H1 (cell line): Measurements from ENCODE around the gene TFF3. TPM values are rescaled to one million over a fixed set of nuclear protein-coding genes. Genes with fewer than 3 reads are reported as not detected.

Source experiments
- CTCF ChIA-PET: fragments of 300-600 bp; sonication (Branson Sonifier 250); formaldehyde crosslinking; loops from one replicate; lab custom pipeline; 2021; ENCODE audit not compliant: partially characterized antibody; lab: Charles Lee
- POLR2A ChIA-PET: fragments of 300-600 bp; sonication (Branson Sonifier 250); formaldehyde crosslinking; loops from one replicate; lab custom pipeline; 2021; ENCODE audit warnings: inconsistent platforms; ENCODE audit not compliant: partially characterized antibody; lab: Charles Lee
- DNase-seq, 2 experiments: peaks; one replicate each; pipeline versions ENCODE4 v3.0.0 to v3.0.0-alpha.2; 2010 to 2022; ENCODE audit warnings: low spot score in 2 of 2, low read depth in 1 of 2, mixed read lengths in 1 of 2
- FAIRE-seq: peaks from 2 replicates; lab custom pipeline; 2011; peaks lifted over from hg19 to GRCh38; lab: Jason Lieb, UNC
- H2AFZ ChIP-seq: 2 replicates; pipeline ENCODE4 v1.8.1; 2012; ENCODE audit warnings: low read length, inconsistent platforms
- H2AK5ac ChIP-seq: 2 replicates; pipeline ENCODE4 v1.6.1; 2013; ENCODE audit warnings: low read depth, low read length
- H2BK120ac ChIP-seq: replicated peaks from 2 replicates; pipeline ENCODE3; 2013; ENCODE audit warnings: low read depth, low read length, inconsistent platforms
- H2BK12ac ChIP-seq: 2 replicates; pipeline ENCODE4 v1.6.1; 2013; ENCODE audit warnings: low read depth, low read length
- H2BK15ac ChIP-seq: 2 replicates; pipeline ENCODE4 v1.6.1; 2013; ENCODE audit warnings: low read length
- H2BK20ac ChIP-seq: 2 replicates; pipeline ENCODE4 v1.6.1; 2013; ENCODE audit warnings: low read length
- H2BK5ac ChIP-seq: 2 replicates; pipeline ENCODE4 v1.6.1; 2013; ENCODE audit warnings: low read depth, low read length
- H3K14ac ChIP-seq: 2 replicates; pipeline ENCODE4 v1.6.1; 2013; ENCODE audit warnings: inconsistent platforms; ENCODE audit not compliant: insufficient read length
- H3K18ac ChIP-seq: 2 replicates; pipeline ENCODE4 v1.6.1; 2013; ENCODE audit warnings: low read length; ENCODE audit errors: extremely low read depth
- H3K23ac ChIP-seq: 2 replicates; pipeline ENCODE4 v1.6.1; 2013; ENCODE audit warnings: inconsistent platforms; ENCODE audit not compliant: insufficient read length
- H3K23me2 ChIP-seq: 2 replicates; pipeline ENCODE4 v1.6.1; 2013; ENCODE audit warnings: low read depth, low read length
- H3K27ac ChIP-seq: 2 replicates; pipeline ENCODE4 v1.6.1; 2011; ENCODE audit warnings: low read depth, low read length, inconsistent platforms
- H3K27me3 ChIP-seq, 4 experiments: replicated peaks in 1 of 4; 1 replicate in 1 of 4; 2 replicates in 3 of 4; pipeline versions ENCODE4 v1.6.1 to v1.8.1; 2011 to 2013; ENCODE audit warnings: low read length in 3 of 4, mild to moderate bottlenecking in 3 of 4, inconsistent platforms in 2 of 4, mixed read lengths in 2 of 4, moderate library complexity in 1 of 4; ENCODE audit not compliant: control insufficient read depth in 3 of 4, insufficient read depth in 3 of 4; ENCODE audit errors: extremely low read depth in 1 of 4
- H3K36me3 ChIP-seq, 4 experiments: 2 replicates each; pipeline versions ENCODE4 v1.6.1 to v1.8.1; 2011 to 2013; ENCODE audit warnings: mild to moderate bottlenecking in 4 of 4, low read length in 3 of 4, moderate library complexity in 2 of 4, control low read depth in 1 of 4, inconsistent platforms in 1 of 4; ENCODE audit not compliant: insufficient read depth in 4 of 4, control insufficient read depth in 2 of 4
- H3K4ac ChIP-seq: replicated peaks from 2 replicates; pipeline ENCODE3; 2013; ENCODE audit warnings: low read length, low read depth, mixed read lengths, inconsistent platforms; ENCODE audit not compliant: insufficient read length
- H3K4me1 ChIP-seq, 4 experiments: replicated peaks in 1 of 4; 1 replicate in 1 of 4; 2 replicates in 3 of 4; pipeline versions ENCODE4 v1.6.1 to v1.8.1; 2011 to 2013; ENCODE audit warnings: low read length in 3 of 4, inconsistent platforms in 2 of 4, mixed read lengths in 1 of 4; ENCODE audit not compliant: insufficient read depth in 4 of 4, control insufficient read depth in 3 of 4
- H3K4me2 ChIP-seq, 2 experiments: 2 replicates each; pipeline versions ENCODE4 v1.6.1 to v1.8.1; 2011 to 2013; ENCODE audit warnings: low read depth in 2 of 2, low read length in 2 of 2, control low read depth in 1 of 2, inconsistent platforms in 1 of 2, mild to moderate bottlenecking in 1 of 2; ENCODE audit not compliant: insufficient read depth in 1 of 2
- H3K4me3 ChIP-seq, 4 experiments: fragments of 200-600, 300-600 bp in 1 of 4; sonication (generic), shearing (Covaris generic), sonication (Bioruptor Twin) in 1 of 4; 2 replicates each; pipeline versions ENCODE4 v1.5.1 to v1.8.1; 2011 to 2016; ENCODE audit warnings: low read length in 4 of 4, low read depth in 3 of 4, control low read depth in 2 of 4, inconsistent platforms in 2 of 4, mild to moderate bottlenecking in 2 of 4, mixed read lengths in 1 of 4, moderate library complexity in 1 of 4; ENCODE audit not compliant: insufficient read depth in 2 of 4; ENCODE audit errors: extremely low read depth in 1 of 4
- H3K56ac ChIP-seq: replicated peaks from 2 replicates; pipeline ENCODE3; 2013; ENCODE audit warnings: low read depth, mild to moderate bottlenecking, mixed read lengths, low read length, inconsistent platforms; ENCODE audit not compliant: insufficient read length
- H3K79me1 ChIP-seq: 2 replicates; pipeline ENCODE4 v1.6.1; 2013; ENCODE audit warnings: low read depth, low read length, control low read depth
- H3K79me2 ChIP-seq, 2 experiments: 2 replicates each; pipeline versions ENCODE4 v1.6.1 to v1.8.1; 2012 to 2013; ENCODE audit warnings: low read length in 2 of 2, mild to moderate bottlenecking in 2 of 2, inconsistent platforms in 1 of 2; ENCODE audit not compliant: insufficient read depth in 2 of 2, control insufficient read depth in 1 of 2
- H3K9ac ChIP-seq, 4 experiments: replicated peaks in 1 of 4; 1 replicate in 1 of 4; 2 replicates in 3 of 4; pipeline versions ENCODE4 v1.6.1 to v1.8.1; 2011 to 2013; ENCODE audit warnings: low read depth in 3 of 4, low read length in 3 of 4, control low read depth in 2 of 4, mild to moderate bottlenecking in 2 of 4, moderate library complexity in 2 of 4, inconsistent platforms in 1 of 4; ENCODE audit errors: extremely low read depth in 1 of 4
- H3K9me3 ChIP-seq, 2 experiments: 2 replicates each; pipeline versions ENCODE4 v1.6.1 to v1.8.1; 2012 to 2013; ENCODE audit warnings: mild to moderate bottlenecking in 2 of 2, moderate library complexity in 2 of 2, control low read depth in 1 of 2, inconsistent platforms in 1 of 2, low read depth in 1 of 2, low read length in 1 of 2, mixed read lengths in 1 of 2; ENCODE audit not compliant: insufficient read depth in 2 of 2
- H4K20me1 ChIP-seq, 2 experiments: replicated peaks in 1 of 2; 2 replicates each; pipeline versions ENCODE3 to v1.8.1; 2011 to 2013; ENCODE audit warnings: inconsistent platforms in 2 of 2, low read length in 2 of 2, mild to moderate bottlenecking in 1 of 2; ENCODE audit not compliant: insufficient read depth in 2 of 2, control insufficient read depth in 1 of 2
- H4K5ac ChIP-seq: 2 replicates; pipeline ENCODE4 v1.6.1; 2013; ENCODE audit warnings: low read length, low read depth, mixed read lengths, inconsistent platforms; ENCODE audit not compliant: insufficient read length
- H4K8ac ChIP-seq: 2 replicates; pipeline ENCODE4 v1.8.0; 2013; ENCODE audit warnings: mild to moderate bottlenecking, moderate library complexity, low read length, inconsistent platforms; ENCODE audit not compliant: insufficient read depth; ENCODE audit errors: extremely low read depth
- H4K91ac ChIP-seq: replicated peaks from 2 replicates; pipeline ENCODE3; 2013; ENCODE audit warnings: low read length, mixed read lengths, inconsistent platforms; ENCODE audit not compliant: insufficient read length
- BACH1 ChIP-seq: IDR thresholded peaks from 2 replicates; pipeline ENCODE4 v1.6.1; 2012; ENCODE audit warnings: low read length, improper control_type of control experiment
- CBX8 ChIP-seq: fragments of 300-800, 300-1000 bp; sonication (generic); IDR thresholded peaks from 2 replicates; pipeline ENCODE4 v1.7.1; 2016; ENCODE audit warnings: low read depth, low read length, borderline replicate concordance
- CHD1 ChIP-seq: IDR thresholded peaks from 2 replicates; pipeline ENCODE4 v1.6.1; 2012; ENCODE audit warnings: low read depth, low read length, improper control_type of control experiment
- CREB1 ChIP-seq: IDR thresholded peaks from 2 replicates; pipeline ENCODE4 v1.6.1; 2012; ENCODE audit warnings: inconsistent platforms
- EP300 ChIP-seq, 2 experiments: IDR thresholded peaks; 1 replicate in 1 of 2; 2 replicates in 1 of 2; pipeline ENCODE4 v1.6.1; 2011 to 2012; ENCODE audit warnings: low read depth in 2 of 2, low read length in 2 of 2, mild to moderate bottlenecking in 2 of 2, borderline replicate concordance in 1 of 2, inconsistent platforms in 1 of 2, moderate library complexity in 1 of 2
- JUN ChIP-seq: IDR thresholded peaks from 2 replicates; pipeline ENCODE4 v1.6.1; 2011; ENCODE audit warnings: low read depth, mild to moderate bottlenecking, improper control_type of control experiment, low read length
- MAX ChIP-seq: IDR thresholded peaks from 2 replicates; pipeline ENCODE4 v1.6.1; 2012; ENCODE audit warnings: inconsistent platforms
- NANOG ChIP-seq: IDR thresholded peaks from 2 replicates; pipeline ENCODE4 v1.6.1; 2011; ENCODE audit warnings: low read length, low read depth, mild to moderate bottlenecking, inconsistent platforms; ENCODE audit not compliant: insufficient read depth, poor library complexity, severe bottlenecking
- RAD21 ChIP-seq, 2 experiments: IDR thresholded peaks in 1 of 2; conservative IDR thresholded peaks in 1 of 2; 2 replicates each; pipeline ENCODE4 v1.6.1; 2011; ENCODE audit warnings: low read depth in 2 of 2, low read length in 2 of 2, improper control_type of control experiment in 1 of 2, inconsistent platforms in 1 of 2, mild to moderate bottlenecking in 1 of 2, moderate library complexity in 1 of 2
- RNF2 ChIP-seq: fragments of 200-900, 300-1000 bp; sonication (generic); IDR thresholded peaks from 2 replicates; pipeline ENCODE4 v1.7.1; 2016; ENCODE audit warnings: borderline replicate concordance, low read depth, mild to moderate bottlenecking, antibody characterized with exemption, low read length; ENCODE audit not compliant: poor library complexity, severe bottlenecking; ENCODE audit errors: missing control alignments
- RXRA ChIP-seq: IDR thresholded peaks from 2 replicates; pipeline ENCODE4 v1.6.1; 2011; ENCODE audit warnings: low read depth, mild to moderate bottlenecking, low read length, moderate library complexity; ENCODE audit not compliant: insufficient read depth
- SP2 ChIP-seq: IDR thresholded peaks from 2 replicates; pipeline ENCODE4 v1.6.1; 2012; ENCODE audit warnings: mild to moderate bottlenecking, low read length, inconsistent platforms
- SP4 ChIP-seq: IDR thresholded peaks from 2 replicates; pipeline ENCODE4 v1.6.1; 2012; ENCODE audit warnings: low read length, inconsistent platforms
- ZNF274 ChIP-seq: IDR thresholded peaks from 2 replicates; pipeline ENCODE4 v1.7.0; 2012; ENCODE audit warnings: low read length, borderline replicate concordance; ENCODE audit errors: extremely low read depth
- WGBS, 2 experiments: shearing (Covaris generic) in 1 of 2; methylation state at CpG; one replicate each; pipeline versions ENCODE4 v1.1.6 to v1.1.7; 2013 to 2015; ENCODE audit warnings: low lambda C conversion rate in 2 of 2, mixed read lengths in 2 of 2, inconsistent platforms in 1 of 2, low coverage in 1 of 2, missing lambda C conversion rate in 1 of 2; ENCODE audit not compliant: insufficient replicate concordance in 2 of 2, insufficient coverage in 1 of 2, insufficient read length in 1 of 2; ENCODE audit errors: extremely low coverage in 1 of 2, missing lambda C conversion rate in 1 of 2; 5-methylcytosine and 5-hydroxymethylcytosine counted together
- polyA plus RNA-seq, 7 experiments: library from polyadenylated mRNA; depleted of rRNA in 3 of 7; stranded (reverse) in 5 of 7; unstranded in 2 of 7; fragments of >200 nt in 5 of 7; fragments of 200-250 nt in 2 of 7; gene quantifications; 1 replicate in 5 of 7; 2 replicates in 1 of 7; 4 replicates in 1 of 7; pipeline versions ENCODE4 v1.2.1 to v1.2.3, GENCODE V29; 2011 to 2013; ENCODE audit warnings: missing spikeins in 2 of 7, mixed read lengths in 2 of 7
- total RNA-seq: library from RNA; stranded (reverse); fragmentation: NEBNext Ultra II Directional; extraction: Animal tissue kit (Norgen Biotek cat#: 25700); gene quantifications from 2 replicates; pipeline ENCODE4 v1.2.1, GENCODE V29; 2021

The TFF3 gene
- total and polyA plus RNA-seq, 2 of the 8 experiments (the other 6 are each of a cell fraction or from before 2014, with no cell fraction given): 1.7 to 6.7 TPM

DNA sequence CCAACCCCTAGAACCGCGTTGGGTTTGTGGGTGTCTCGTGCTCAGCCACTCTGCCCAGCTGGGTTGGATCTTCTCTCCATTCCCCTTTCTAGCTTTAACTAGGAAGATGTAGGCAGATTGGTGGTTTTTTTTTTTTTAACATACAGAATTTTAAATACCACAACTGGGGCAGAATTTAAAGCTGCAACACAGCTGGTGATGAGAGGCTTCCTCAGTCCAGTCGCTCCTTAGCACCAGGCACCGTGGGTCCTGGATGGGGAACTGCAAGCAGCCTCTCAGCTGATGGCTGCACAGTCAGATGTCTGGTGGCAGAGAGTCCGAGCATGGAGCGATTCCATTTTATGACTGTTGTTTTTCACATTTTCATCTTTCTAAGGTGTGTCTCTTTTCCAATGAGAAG, 18.7 kb downstream of the TFF3 start:
- Histone ChIP-seq H3K4ac (no peak overlapping the region), H2BK120ac (no peak overlapping the region), H3K27ac (no peak overlapping the region), H3K79me1 (peaks cover 8% of the 10 kb centered on the region), H3K9ac (no peak overlapping the region), H4K20me1 (peaks cover 0 to 11% of the 10 kb centered on the region in 2 experiments), H3K9me3 (no peaks in the 10 kb centered on the region), H2BK15ac (no peak overlapping the region), H3K36me3 (no peaks in the 10 kb centered on the region; a peak in 1 of 8 replicates), H3K4me3 (no peak overlapping the region), H4K91ac (no peak overlapping the region), H3K18ac (no peak overlapping the region), H2BK20ac (no peak overlapping the region), H3K56ac (no peak overlapping the region), H3K4me2 (no peak overlapping the region), H4K8ac (no peak overlapping the region), H2BK5ac (no peak overlapping the region), H2BK12ac (no peak overlapping the region), H3K27me3 (no peaks in the 10 kb centered on the region; a peak in 1 of 7 replicates), H4K5ac (no peak overlapping the region), H3K23ac (no peak overlapping the region), H3K4me1 (no peaks in the 10 kb centered on the region), H3K23me2 (peaks cover 16% of the 10 kb centered on the region; the same call in 1 of the 2 replicates), H3K79me2 (no peaks in the 10 kb centered on the region), H2AK5ac (no peak overlapping the region), H3K14ac (no peak overlapping the region), H2AFZ (no peak overlapping the region)
- DNase-seq: no peak
- POLR2A ChIA-PET: no interaction called here
- CTCF ChIA-PET: interaction anchor here (0.7 to 2.2 kb wide), 9 partner anchors 11 to 151 kb away, joined by 3 to 11 read pairs (median 4); no protein-coding TSS in a partner anchor
- no peak for FAIRE-seq
- 91% methylated on average over 7 of the region's 7 CpGs; no CpG with 5 or more reads in 1 of the 2 experiments for WGBS, 2 experiments
- no peak for TF ChIP-seq EP300 (IDR thresholded peaks at IDR 0.05; ENCODE audit: borderline replicate concordance in 1 of 2, low read depth in 2 of 2, low read length in 2 of 2)
- TF ChIP-seq BACH1: no peak
- no peak for TF ChIP-seq RAD21 (IDR thresholded peaks at IDR 0.05 in 1 of 2, conservative IDR thresholded peaks at IDR 0.05 in 1 of 2; ENCODE audit: low read depth in 2 of 2, low read length in 2 of 2)
- no peak for TF ChIP-seq RXRA
- no peak for TF ChIP-seq RNF2
- TF ChIP-seq CHD1: no peak
- no peak for TF ChIP-seq MAX
- no peak for TF ChIP-seq ZNF274
- no peak for TF ChIP-seq SP4
- TF ChIP-seq SP2: no peak
- no peak for TF ChIP-seq CREB1
- TF ChIP-seq CBX8: no peak
- TF ChIP-seq NANOG: no peak
- TF ChIP-seq JUN: no peak
